IPS-20b (cell line): Measurements from ENCODE around the gene APOM.

Source experiments
- H3K27ac ChIP-seq: one replicate; pipeline ENCODE4 v1.5.1; 2013; ENCODE audit warnings: low read length
- H3K27me3 ChIP-seq: 2 replicates; pipeline ENCODE4 v1.6.1; 2013; ENCODE audit warnings: mild to moderate bottlenecking, low read length, inconsistent platforms; ENCODE audit not compliant: insufficient read depth
- H3K36me3 ChIP-seq: 2 replicates; pipeline ENCODE4 v1.6.1; 2013; ENCODE audit warnings: low read depth, mild to moderate bottlenecking, inconsistent platforms, low read length, moderate library complexity; ENCODE audit not compliant: insufficient read depth
- H3K4me1 ChIP-seq: 2 replicates; pipeline ENCODE4 v1.6.1; 2013; ENCODE audit warnings: mild to moderate bottlenecking, control low read depth, inconsistent platforms, low read length, moderate library complexity; ENCODE audit not compliant: insufficient read depth
- H3K4me3 ChIP-seq: 2 replicates; pipeline ENCODE4 v1.5.1; 2013; ENCODE audit warnings: mild to moderate bottlenecking, low read length, inconsistent platforms
- H3K9ac ChIP-seq: 2 replicates; pipeline ENCODE4 v1.6.1; 2013; ENCODE audit warnings: low read depth, mild to moderate bottlenecking, inconsistent platforms, low read length, moderate library complexity
- H3K9me3 ChIP-seq: 2 replicates; pipeline ENCODE4 v1.6.1; 2013; ENCODE audit warnings: mild to moderate bottlenecking, low read depth, low read length, inconsistent platforms; ENCODE audit not compliant: insufficient read depth

APOM gene

DNA sequence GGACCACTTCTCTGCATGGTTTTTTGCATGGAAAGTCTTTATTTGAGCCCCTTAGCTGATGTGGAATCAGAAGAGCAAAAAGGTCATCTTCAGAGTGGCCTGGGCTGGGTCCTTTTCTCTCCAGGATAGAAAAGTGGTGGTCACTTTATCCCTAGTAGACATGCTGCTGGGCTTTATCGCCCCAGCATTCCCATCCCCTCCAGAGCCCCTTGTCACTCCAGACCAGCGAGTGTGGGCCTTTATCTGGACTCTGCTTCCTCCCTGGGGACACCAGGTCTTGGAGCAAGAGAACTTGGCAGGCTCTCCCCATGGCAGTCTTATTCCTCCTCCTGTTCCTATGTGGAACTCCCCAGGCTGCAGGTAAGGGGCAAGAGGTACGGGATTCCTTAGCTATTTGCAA is 50.9 kb downstream of the APOM start, which contains the start of gene LY6G6F:
TSS of gene LY6G6F (plus strand) at position 268 of the 400 bp plus-strand sequence. CDS start at position 309, 41 bp downstream.
- H3K27me3 ChIP-seq, result no peaks in the 10 kb centered on the region
- H3K36me3 ChIP-seq, result no peaks in the 10 kb centered on the region
- no peak within 1 kb of the TSS for H3K9ac ChIP-seq
- H3K4me1 ChIP-seq, result peaks cover 5% of the 10 kb centered on the region; the same call in 1 of the 2 replicates
- no peak within 1 kb of the TSS for H3K4me3 ChIP-seq
- no peak within 1 kb of the TSS for H3K27ac ChIP-seq
- no peaks in the 10 kb centered on the region for H3K9me3 ChIP-seq

DNA sequence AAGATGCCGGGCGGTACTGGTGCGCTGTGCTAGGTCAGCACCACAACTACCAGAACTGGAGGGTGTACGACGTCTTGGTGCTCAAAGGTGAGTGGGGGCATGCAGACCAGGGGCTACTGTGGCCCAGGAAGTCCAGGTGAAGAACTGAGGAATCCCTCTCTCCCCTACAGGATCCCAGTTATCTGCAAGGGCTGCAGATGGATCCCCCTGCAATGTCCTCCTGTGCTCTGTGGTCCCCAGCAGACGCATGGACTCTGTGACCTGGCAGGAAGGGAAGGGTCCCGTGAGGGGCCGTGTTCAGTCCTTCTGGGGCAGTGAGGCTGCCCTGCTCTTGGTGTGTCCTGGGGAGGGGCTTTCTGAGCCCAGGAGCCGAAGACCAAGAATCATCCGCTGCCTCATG is 52.0 kb downstream of the APOM start:
- Histone ChIP-seq H3K36me3 (no peaks in the 10 kb centered on the region), H3K27ac (no peak overlapping the region), H3K9ac (no peak overlapping the region), H3K9me3 (no peaks in the 10 kb centered on the region), H3K4me3 (no peak overlapping the region), H3K4me1 (no peaks in the 10 kb centered on the region), H3K27me3 (no peaks in the 10 kb centered on the region)
